NCI-H2171 treated with DMSO at 0.1 percent for 48 hours (cell line): ENCODE measurements around the gene DYNLT1.
A peak's percentile ranks its signal among the peaks of the same experiment; 100 is the strongest.
"Not testable (repeated sequence)": the region's sequence is repeated elsewhere in the genome, so short reads cannot be mapped to it uniquely, and the experiment has no call there.

Experiments
- DNase-seq: peaks from one replicate; lab custom pipeline; 2025; lab: John Stamatoyannopoulos, UW

DYNLT1 gene

DNA sequence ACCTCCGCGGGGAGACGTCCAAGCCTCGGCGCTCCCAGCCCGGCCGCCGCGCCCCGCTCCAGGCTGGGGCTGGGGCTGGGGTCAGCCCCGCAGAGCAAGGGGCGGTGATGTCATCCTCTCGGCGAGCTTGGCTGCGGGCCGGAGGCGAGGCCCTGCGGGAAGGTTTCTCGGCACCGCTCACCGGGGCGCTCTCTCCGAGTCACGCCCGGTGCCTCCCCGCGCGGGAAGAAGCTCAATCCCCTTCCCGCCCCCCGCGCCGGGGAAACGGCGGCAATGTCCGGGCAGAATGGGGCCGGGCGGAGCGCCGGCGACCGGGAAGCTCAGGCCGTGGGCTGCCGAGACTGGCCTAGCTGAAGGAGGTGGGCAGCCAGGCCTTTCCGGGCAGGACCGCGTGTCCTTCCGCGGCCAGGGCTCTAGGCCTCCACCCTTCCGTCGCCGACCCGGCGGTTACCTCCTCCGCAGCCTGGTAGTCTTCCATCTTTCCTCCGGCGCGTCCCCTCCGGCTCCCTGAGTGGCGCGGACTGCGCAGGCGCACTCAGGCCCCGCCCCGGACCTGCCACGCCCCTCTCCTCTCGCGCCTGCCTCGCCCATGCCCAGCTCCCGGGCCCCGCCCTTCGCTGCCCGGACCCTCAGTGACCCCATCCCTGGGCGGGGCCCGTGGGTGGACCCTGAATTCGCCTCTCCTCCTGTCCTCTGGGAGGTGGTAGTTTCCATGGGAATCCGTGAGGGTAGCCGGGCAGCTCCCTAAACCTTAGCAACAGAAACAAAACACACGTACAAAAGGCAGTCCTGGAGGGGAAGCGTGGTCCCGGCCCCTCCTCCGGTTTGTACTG is at the start of gene DYNLT1:
Gene DYNLT1, minus strand, starts transcription at position 513 of the 833 bp plus-strand sequence. Its CDS starts 35 bp downstream, at position 478.
- DNase-seq = peak; percentile 89

DNA sequence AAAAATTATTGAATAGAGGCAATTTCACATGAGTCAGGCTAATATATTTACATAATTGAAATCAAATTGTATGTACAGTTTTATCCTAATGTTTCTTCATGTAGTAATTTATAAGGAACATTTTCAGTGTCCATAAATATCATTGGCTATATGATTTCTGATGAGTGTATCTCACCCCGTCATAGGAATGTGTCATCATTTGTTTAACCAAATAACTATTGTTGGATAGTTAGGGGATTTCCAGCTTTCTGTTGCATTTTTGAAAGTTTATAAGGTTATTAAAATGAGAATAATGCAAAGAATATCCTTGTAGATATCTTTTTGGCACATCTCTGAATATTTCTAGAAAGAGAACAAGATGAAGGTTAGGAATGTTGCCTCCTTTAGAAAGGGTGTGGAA is 44.3 kb upstream of the DYNLT1 start:
- no peak for DNase-seq

DNA sequence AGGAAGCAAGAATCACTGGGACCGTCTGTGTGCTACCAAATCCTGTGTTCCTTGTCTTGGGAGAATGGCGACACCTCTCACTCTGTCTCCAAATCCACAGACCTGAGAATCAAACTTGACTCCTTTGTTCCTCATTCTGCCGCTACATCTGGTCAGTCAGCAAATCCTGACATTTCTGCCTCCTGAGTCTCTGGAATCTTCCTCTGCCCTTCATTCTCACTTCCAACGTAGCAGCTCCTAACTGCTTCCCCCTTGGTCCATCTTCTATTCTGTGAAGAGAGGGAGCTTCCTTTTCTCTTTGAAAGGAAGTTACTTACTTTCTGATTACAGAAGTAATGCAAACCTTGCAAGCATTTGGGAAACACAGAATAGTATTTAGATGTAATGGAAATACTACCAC is 43.0 kb upstream of the DYNLT1 start:
- no peak for DNase-seq

DNA sequence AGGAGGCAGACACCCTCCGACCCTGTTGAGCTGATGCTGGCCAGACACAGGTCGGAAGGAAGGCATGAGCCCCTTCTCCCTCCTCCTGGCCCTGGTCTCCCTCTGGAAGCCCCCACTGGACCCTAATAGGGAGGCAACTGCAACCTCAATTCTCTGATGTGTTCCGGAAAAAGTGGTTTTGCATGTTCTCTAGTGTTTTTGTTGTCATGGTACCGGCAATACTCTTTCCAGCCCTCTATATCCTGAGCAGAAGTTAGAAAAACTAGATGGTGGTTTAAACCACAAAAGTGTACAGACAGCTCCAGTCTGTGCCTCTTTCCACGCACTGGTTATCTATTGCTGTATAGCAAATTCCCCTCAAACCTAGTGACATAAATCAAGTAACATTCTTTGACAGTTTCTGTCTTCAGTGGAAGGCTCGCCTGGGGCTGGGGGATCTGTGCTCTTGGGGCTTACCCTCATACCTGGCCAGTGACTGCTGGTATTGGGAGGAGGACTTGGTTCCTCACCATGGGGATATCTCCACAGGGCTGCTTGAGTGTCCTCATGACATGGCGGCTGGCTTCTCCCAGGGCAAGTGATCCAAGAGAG is 42.3 kb upstream of the DYNLT1 start:
- DNase-seq = no peak

DNA sequence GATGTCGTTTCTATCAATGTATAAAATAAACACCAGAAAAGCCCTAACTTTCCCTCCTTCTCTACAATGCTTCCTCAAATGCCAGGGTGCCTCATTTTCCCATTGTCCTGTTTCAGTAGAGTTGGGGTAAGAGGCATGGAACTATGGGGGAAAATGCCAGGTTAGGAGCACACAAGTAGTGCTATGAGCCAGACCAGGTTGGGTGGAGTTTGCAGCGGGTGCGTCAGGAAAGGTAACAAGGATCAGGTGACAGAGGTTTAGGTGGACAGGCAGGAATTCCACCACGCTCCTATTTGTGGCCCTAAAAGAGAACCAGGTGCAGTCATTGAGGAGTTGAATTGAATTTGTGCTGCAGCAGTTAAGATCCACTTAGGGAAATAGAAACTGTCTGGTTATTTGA is 41.8 kb upstream of the DYNLT1 start:
- DNase-seq = no peak

DNA sequence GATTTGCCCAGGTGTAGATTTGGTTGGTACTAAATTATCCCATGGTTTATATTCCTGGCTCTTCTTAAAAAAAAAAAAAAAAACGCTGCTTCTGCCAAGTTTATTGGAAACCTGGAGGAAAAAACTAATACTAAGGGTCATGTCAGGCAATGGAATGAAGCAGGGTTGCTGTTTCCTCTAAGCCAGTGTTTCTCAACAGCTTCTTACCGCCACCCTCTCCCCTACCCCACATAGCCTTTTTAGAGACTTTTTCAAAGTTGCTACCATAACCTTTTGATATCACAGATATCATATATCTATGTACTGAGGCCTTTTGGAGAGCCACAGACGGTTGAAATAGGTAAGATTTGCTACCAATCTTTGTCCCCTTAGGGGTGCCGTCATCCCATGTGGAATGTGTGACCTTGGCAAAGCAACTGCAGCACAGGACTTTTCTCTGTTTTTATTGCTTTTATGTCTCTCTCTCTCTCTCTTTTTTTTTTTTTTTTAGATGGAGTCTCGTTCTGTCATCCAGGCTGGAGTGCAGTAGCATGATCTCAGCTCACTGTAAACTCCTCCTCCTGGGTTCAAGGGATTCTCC is 40.3 kb upstream of the DYNLT1 start:
- DNase-seq = no peak

DNA sequence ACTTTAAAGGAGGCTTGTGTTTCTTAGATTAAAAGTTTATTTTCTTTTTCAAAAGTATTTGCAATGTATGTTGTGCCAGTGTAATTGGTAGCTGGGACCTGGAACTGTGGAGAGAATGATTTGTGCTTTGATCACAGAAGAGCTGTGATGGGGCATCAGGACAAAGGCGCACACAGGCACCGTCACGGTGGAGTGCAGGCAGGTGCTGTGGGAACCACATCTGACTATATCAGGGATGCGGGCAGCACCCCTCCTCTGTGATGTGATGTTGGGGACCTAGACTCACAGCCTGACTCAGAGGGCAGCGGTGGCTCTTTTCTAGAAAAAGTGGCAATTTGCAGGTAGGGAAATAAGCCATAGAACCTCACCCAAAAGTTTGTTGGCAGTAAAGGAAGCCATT is 39.8 kb upstream of the DYNLT1 start:
- DNase-seq = no peak

DNA sequence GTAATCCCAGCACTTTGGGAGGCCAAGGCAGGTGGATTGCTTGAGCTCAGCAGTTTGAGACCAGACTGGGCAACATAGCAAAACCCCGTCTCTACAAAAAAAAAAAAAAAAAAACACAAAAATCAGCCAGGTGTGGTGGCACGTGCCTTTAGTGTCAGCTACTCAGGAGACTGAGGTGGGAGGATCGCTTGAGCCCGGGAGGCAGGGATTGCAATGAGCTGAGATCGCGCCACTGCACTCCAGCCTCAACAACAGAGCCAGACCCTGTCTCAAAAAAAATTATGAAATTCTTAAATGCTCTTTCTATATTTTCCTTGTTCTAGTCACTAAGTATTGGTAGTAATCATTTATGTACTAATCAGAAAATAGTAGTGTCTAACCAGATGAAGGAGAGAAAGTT is 35.9 kb upstream of the DYNLT1 start:
- DNase-seq = no peak

DNA sequence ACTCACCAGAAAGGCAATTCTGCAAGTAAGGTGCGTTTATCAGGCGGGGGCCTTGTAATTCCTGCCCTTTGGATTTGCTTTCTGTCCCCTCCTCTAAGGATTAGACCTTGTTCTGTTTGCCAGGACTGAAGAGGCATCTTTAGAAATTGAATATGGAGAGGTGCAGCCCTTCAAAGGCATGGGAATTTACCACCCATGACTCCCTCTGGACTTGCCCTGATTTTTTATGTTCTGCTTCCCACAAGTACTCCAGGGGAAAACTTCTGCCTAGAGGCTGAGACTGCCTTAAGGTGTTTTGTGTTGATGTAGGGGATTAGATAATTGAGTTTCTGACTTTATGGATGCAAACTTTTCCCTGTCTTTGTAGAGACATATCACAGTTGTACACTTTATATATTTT is 35.5 kb upstream of the DYNLT1 start:
- DNase-seq = no peak

DNA sequence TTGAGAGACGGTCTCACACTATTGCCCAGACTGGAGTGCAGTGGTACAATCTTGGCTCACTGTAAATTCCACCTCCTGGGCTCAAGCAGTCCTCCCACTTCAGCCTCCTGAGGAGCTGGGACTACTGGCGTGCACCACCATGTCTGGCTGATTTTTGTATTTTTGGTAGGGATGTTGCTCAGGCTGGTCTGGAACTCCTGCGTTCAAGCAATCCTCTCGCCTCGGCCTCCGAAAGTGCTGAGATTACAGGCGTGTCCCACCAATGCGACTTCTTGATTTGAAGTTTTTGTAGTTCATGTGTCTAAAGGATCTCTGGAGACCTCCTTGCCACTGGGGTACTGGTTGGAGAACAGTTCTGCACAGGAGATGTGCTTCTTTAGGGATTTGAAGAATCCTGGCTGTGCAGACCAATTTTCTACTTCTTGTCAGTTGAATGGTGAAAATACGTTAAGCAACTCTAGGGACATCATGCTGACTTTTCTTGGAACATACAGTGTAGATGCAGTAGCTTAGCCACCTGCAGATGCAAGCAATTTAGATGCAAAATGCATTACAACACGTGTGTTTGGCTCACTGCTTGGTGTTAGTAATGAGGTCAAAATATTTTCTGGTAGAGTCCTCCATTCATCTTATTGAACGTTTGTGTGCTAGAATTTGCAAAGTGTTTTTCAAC is 33.5 kb upstream of the DYNLT1 start:
- DNase-seq = no peak

DNA sequence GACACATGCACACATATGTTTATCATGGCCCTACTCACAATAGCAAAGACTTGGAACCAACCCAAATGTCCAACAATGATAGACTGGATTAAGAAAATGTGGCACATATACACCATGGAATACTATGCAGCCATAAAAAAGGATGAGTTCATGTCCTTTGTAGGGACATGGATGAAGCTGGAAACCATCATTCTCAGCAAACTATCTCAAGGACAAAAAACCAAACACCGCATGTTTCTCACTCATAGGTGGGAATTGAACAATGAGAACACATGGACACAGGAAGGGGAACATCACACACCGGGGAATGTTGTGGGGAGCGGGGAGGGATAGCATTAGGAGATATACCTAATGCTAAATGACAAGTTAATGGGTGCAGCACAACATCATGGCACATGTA is 32.6 kb upstream of the DYNLT1 start:
- not testable (repeated sequence) for DNase-seq

DNA sequence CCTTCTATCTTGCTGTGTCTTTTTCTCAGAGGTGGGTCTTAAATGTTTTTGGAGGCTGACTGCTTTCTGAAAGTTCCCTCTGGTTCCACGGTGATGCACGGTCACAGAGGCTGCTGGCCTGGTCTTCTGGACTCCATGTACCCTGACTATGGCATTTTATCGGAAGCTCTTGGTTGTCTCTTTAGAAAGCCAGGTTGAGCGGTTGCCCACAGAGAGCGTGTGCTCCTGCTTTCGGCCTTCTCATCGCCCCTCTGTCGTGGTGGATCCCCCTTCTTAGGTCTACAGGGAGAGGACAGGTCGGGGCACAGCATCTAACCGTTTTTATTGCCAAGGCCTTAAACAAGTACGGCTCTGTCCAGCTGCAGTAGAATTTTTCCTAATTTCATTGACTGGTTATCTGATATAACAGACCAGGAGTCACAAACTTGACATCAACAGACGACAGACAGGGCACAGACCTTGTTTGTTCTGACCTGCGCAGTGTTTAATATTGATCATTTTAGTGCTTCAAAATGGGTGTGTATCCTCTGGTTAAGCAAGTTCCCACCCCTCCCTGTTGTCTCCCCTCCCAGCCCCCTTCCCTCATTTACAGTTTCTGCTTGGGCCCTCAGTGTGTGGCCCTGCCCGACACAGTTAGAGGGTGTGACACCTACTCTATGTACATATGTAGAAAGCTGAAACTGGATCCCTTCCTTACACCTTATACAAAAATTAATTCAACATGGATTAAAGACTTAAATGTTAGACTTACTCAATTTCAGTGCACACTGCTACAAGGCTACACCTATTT is 30.0 kb upstream of the DYNLT1 start:
- DNase-seq = no peak

DNA sequence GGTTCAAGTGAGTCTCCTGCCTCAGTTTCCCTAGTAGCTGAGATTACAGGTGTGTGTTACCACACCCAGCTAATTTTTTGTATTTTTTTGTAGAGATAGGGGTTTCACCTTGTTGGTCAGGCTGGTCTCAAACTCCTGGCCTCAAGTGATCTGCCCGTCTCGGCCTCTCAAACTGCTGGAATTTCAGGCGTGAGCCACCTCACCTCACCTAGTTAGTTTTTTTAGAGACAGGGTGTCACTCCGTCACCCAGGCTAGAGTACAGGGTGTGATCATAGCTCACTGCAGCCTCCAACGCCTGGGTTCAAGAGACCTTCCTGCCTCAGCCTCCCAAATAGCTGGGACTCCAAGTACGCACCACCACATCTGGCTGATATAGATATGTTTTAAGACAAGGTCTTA is 28.2 kb upstream of the DYNLT1 start:
- no peak for DNase-seq

DNA sequence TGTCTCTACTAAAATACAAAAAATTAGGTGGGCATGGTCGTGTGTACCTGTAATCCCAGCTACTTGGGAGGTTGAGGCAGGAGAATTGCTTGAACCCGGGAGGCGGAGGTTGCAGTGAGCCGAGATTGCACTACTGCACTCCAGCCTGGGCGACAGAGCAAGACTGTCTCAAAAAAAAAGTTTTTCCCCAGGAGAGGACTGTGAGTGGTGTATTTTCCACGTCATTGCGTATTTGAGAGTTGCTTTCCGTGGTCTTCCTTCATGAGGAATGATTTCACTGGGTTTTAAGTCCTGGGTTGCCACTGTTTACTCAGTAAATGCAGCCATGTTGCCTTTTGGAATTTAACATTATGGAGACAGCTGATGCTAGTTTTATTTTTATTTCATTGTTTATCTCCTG is 27.6 kb upstream of the DYNLT1 start:
- DNase-seq = not testable (repeated sequence)

DNA sequence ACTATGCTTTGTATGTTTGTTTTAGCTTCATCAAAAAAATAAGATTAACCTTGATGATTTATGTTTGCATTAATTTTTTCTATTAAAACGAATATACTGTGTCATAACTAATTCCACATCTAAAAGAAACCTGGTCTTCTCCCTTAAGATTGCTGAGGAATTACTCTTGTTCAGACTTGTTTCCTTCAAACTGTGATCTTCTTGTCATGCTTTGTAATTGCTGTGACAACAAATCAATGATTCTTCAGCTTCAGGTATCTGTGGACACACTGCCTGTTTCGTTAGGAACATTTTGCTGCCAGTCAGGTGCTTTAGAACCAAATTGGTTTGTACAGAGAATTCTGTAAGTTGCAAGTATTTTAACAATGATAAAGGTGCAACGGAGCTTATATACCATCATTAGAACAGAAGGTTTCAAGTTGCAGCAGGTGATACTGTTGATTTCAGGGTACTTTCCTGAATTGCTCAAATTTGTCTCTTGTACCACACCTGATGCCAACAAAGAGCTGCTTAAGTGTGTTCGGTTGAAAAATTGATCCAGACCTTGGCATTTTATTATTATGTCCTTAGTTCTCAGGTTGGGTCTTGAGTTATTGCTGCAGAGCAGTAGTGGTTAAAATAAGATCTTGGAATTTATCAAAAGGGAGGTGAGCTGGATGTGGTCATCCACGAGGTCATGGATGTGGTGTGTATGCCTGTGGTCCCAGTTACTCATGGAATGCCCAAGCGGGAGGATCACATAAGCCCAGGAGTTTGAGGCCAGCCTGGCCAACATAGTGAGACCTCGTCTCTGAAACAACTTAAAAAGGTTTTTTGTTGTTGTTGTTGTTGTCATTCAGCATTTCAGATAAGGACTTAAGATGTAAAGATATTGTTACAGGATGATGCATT is 24.8 kb upstream of the DYNLT1 start:
- DNase-seq = peak; percentile 80

DNA sequence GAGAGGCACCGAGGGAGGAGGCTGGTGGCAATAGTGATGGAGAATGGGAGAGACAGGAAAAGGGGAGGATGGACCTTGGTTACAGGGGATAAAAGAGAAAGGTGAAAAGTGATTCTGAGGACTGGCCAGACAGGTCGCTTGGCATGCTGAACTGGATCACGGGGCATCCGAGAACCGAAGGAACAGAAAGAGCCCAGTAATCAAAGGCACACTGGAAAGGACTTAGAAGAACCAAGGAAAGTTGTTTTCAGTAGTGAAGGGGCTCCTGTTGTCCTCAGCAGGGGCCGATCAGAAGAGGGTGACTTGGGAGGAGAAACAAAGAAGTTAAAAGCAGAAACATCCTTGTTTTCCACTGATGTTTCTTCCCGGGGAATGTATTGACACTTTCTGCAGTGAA is 24.2 kb upstream of the DYNLT1 start:
- DNase-seq = no peak

DNA sequence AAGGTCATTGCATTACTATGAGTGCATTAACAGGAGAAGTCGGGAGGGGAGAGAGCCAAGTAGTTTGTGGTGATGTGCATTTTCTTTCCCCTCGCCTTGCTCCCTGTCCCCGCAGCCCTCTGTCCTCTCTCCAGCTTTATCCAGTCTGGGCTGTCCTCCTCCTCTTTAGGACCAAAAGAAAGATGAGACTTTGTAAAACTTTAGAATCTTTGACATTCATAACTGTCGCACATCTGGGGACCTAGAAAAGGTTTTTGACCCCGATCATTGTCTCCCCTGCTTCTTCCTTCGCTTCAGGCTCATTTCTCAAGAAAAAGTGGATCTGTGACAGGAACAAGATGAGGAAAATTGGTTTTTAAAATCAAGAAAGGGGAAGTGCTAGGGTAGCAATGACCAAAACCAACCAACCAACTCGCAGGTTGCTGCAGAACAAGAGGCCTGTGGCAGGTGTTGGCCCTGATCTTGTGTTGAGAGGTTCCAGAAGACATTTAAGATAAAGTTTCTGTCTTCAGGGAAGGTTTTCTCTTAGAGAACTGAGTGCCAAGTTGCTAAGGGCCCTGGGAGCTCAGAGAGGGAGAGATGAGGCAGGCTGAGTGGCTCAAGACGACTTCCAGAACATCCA is 22.9 kb upstream of the DYNLT1 start:
- no peak for DNase-seq

DNA sequence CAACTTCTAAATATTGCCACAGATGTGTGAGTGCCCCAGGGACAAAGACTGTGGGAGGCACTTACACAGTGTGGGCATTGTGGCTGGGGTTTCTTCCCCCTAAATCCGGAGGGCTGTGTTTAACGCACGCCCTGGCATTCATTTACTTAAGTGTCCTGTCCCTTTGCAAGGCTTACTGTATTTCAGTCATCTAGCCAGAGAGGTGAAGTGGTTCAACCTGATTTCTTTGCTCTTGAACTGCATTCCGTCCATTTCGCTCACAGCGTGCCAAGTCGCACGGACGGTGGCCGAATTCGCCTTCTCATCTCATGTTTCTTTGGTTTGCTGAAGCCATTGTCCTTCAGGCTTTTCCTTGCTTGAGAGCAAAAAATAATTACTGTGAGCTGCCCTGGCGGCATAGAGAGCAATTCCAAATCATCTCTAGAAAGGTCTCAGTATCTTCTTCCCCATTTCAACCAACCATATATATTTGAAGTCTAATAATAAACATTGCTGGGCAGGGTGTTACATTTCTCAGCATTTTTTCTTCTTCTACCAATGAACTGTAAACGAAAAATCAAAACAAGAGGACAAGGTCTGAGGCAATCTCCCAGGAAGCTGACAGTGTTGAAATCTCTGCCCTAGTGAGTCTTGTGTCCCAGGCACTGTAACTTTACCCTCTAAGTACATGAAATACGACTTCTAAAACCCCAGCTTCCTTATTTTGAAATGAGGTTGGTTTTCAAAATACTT is 22.3 kb upstream of the DYNLT1 start:
- DNase-seq = no peak

DNA sequence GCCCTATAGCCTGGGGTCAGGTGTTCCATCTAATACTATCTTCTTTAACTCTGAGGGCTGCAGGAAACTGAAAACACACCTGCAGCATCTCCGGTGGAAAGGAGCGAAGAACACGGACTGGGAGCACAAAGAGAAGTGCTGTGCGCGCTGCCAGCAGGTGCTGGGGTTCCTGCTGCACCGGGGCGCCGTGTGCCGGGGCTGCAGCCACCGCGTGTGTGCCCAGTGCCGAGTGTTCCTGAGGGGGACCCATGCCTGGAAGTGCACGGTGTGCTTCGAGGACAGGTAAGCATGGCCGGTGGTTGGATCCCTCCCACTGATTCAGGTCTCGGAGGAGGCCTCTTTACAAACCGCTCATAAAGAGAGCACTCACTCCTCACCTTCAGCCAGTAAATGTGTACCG is 20.8 kb upstream of the DYNLT1 start:
- DNase-seq = no peak

DNA sequence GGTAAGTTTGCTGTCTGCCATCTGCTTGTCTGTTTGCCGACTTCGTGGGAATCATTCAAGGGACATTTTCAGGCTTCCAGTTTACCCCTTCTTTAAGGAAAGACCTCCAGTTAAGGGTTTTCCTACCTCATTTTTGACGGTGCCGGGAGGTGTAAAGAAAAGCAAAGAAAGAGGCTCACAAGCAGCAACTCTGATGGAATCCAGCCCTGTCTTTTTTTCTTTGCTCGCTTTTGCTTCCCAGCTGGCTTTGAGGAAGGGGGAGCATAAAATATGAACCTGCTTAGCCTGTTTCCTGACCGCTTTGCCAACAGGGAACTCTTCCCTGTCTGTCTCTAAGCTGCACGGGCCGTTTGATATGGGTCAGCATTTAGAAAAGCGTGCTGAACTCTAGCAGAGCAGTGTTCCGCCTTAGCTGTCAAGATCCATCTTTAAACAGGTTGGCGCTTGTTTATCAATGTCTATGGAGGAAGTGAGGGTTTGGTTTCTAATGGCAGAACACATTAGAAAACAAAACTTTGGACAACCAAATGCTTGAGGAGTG is 19.2 kb upstream of the DYNLT1 start:
- DNase-seq = no peak
